ENCODE data around the gene MGMT. TPM values are rescaled to one million over a fixed set of nuclear protein-coding genes. Genes with fewer than 3 reads are reported as not detected.

MGMT gene
- total and polyA plus RNA-seq, 2 experiments from 2014 or later = 19.3 to 21.9 TPM

DNA sequence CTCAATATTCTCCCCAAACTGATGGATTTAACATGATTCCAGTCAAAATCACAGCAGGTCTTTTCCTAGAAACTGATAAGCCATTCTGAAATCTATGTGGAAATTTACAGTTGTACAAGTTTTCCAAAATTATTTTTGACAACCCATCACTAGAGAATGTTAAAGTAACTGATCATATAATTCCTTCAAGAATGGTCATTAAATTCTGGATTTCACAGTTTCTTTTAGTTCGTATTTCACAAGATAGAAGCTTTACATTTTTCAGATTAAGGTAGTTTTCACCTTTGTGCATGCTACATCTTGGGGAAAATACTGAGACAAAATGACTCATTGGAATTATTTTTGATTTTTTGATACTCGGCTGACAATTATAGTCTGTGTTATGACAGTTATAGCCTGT is 174.3 kb downstream of the MGMT start:
- ATAC-seq = no peak
- no peaks in the 10 kb centered on the region for H3K79me2 ChIP-seq (replicated peaks; ENCODE audit: insufficient read depth)

More for the DNA sequence above, 174.3 kb downstream of the MGMT start:
- H3K4me3 ChIP-seq = no peak overlapping the region
- H4K20me1 ChIP-seq (replicated peaks; ENCODE audit: insufficient read depth) = no peaks in the 10 kb centered on the region
- Mint-ChIP-seq H3K4me3 (no peak overlapping the region), H3K9me3 (no peaks in the 10 kb centered on the region), H3K4me1 (peaks cover 17% of the 10 kb centered on the region), H3K27me3 (ENCODE audit: insufficient read depth, low read depth, poor library complexity) (peaks cover 2% of the 10 kb centered on the region), H3K36me3 (ENCODE audit: low read depth) (no peaks in the 10 kb centered on the region), H3K27ac (no peak overlapping the region)
- H3K4me2 ChIP-seq = no peak overlapping the region
- H2AFZ ChIP-seq = no peak overlapping the region
- H3K27ac ChIP-seq (ENCODE audit: low read depth) = no peak overlapping the region
- H3K9me2 ChIP-seq (ENCODE audit: insufficient read depth) = no peaks in the 10 kb centered on the region
- H3K4me1 ChIP-seq (ENCODE audit: insufficient read depth) = peaks cover 5% of the 10 kb centered on the region; the same call in 1 of the 2 replicates
- no peaks in the 10 kb centered on the region for H3F3A ChIP-seq (replicated peaks; ENCODE audit: low read depth)
- TF ChIP-seq ETS1 (IDR thresholded peaks at IDR 0.05) (no peak), JUNB (IDR thresholded peaks at IDR 0.05; ENCODE audit: unreplicated experiment) (no peak), STAT1 (IDR thresholded peaks at IDR 0.05; ENCODE audit: unreplicated experiment) (no peak), EZH2 (IDR thresholded peaks at IDR 0.05; ENCODE audit: low read depth, unreplicated experiment) (no peak), ZNF462 (CRISPR knock-in tag; IDR thresholded peaks at IDR 0.05) (no peak), CREB1 (CRISPR knock-in tag; IDR thresholded peaks at IDR 0.05; ENCODE audit: low read depth) (no peak), CTCF (conservative IDR thresholded peaks at IDR 0.05; ENCODE audit: low read depth in 2 of 2) (no peak), EZH2phosphoT487 (IDR thresholded peaks at IDR 0.05; ENCODE audit: unreplicated experiment) (no peak), ZNF331 (CRISPR knock-in tag; IDR thresholded peaks at IDR 0.05; ENCODE audit: low read depth) (no peak), ZNF114 (CRISPR knock-in tag; IDR thresholded peaks at IDR 0.05) (no peak), NANOG (IDR thresholded peaks at IDR 0.05; ENCODE audit: borderline replicate concordance) (no peak), POLR2AphosphoS5 (IDR thresholded peaks at IDR 0.05; ENCODE audit: low read depth) (no peak)
- TF ChIP-seq, protein P1, sequence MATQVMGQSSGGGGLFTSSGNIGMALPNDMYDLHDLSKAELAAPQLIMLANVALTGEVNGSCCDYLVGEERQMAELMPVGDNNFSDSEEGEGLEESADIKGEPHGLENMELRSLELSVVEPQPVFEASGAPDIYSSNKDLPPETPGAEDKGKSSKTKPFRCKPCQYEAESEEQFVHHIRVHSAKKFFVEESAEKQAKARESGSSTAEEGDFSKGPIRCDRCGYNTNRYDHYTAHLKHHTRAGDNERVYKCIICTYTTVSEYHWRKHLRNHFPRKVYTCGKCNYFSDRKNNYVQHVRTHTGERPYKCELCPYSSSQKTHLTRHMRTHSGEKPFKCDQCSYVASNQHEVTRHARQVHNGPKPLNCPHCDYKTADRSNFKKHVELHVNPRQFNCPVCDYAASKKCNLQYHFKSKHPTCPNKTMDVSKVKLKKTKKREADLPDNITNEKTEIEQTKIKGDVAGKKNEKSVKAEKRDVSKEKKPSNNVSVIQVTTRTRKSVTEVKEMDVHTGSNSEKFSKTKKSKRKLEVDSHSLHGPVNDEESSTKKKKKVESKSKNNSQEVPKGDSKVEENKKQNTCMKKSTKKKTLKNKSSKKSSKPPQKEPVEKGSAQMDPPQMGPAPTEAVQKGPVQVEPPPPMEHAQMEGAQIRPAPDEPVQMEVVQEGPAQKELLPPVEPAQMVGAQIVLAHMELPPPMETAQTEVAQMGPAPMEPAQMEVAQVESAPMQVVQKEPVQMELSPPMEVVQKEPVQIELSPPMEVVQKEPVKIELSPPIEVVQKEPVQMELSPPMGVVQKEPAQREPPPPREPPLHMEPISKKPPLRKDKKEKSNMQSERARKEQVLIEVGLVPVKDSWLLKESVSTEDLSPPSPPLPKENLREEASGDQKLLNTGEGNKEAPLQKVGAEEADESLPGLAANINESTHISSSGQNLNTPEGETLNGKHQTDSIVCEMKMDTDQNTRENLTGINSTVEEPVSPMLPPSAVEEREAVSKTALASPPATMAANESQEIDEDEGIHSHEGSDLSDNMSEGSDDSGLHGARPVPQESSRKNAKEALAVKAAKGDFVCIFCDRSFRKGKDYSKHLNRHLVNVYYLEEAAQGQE (IDR thresholded peaks at IDR 0.05; ENCODE audit: unreplicated experiment) = no peak
- no peak for DNase-seq (ENCODE audit: low spot score)
- H3K36me3 ChIP-seq (ENCODE audit: insufficient read depth) = no peaks in the 10 kb centered on the region
- no peaks in the 10 kb centered on the region for H3K27me3 ChIP-seq (ENCODE audit: insufficient read depth)
